Fibroblast of lung (primary cell): Measurements from ENCODE around the gene EIF4E2. TPM values are rescaled to one million over a fixed set of nuclear protein-coding genes. Genes with fewer than 3 reads are reported as not detected.
"Not testable (repeated sequence)": the region's sequence is repeated elsewhere in the genome, so short reads cannot be mapped to it uniquely, and the experiment has no call there.

Source experiments
- DNase-seq, 2 donors: peaks; one replicate each; pipeline versions ENCODE4 v3.0.0 to v3.0.0-alpha.2; 2010; ENCODE audit warnings: low read depth in 2 of 2
- H2AFZ ChIP-seq: 2 replicates; pipeline ENCODE4 v1.5.1; 2012; ENCODE audit warnings: low read length, control low read depth, inconsistent platforms
- H3K27ac ChIP-seq: 2 replicates; pipeline ENCODE4 v1.5.1; 2011; ENCODE audit warnings: low read length, control low read depth; ENCODE audit not compliant: insufficient read depth
- H3K27me3 ChIP-seq: 2 replicates; pipeline ENCODE4 v1.5.1; 2011; ENCODE audit warnings: mild to moderate bottlenecking, low read length; ENCODE audit not compliant: control insufficient read depth, insufficient read depth
- H3K36me3 ChIP-seq: 2 replicates; pipeline ENCODE4 v1.5.1; 2011; ENCODE audit warnings: low read length; ENCODE audit not compliant: control insufficient read depth, insufficient read depth
- H3K4me1 ChIP-seq: 2 replicates; pipeline ENCODE4 v1.5.1; 2011; ENCODE audit warnings: low read length; ENCODE audit not compliant: control insufficient read depth, insufficient read depth; ENCODE audit errors: extremely low read depth
- H3K4me2 ChIP-seq: 2 replicates; pipeline ENCODE4 v1.5.1; 2011; ENCODE audit warnings: low read length, control low read depth; ENCODE audit not compliant: insufficient read depth; ENCODE audit errors: extremely low read depth
- H3K4me3 ChIP-seq, 4 experiments: fragments of 200-600 bp in 1 of 4; sonication (generic) in 1 of 4; replicated peaks in 1 of 4; 2 replicates each; pipeline ENCODE4 v1.5.1; 2011 to 2016; ENCODE audit warnings: low read length in 4 of 4, low read depth in 3 of 4, mild to moderate bottlenecking in 3 of 4, control low read depth in 2 of 4, inconsistent platforms in 1 of 4, mixed read lengths in 1 of 4; ENCODE audit not compliant: insufficient read depth in 1 of 4; ENCODE audit errors: control extremely low read depth in 1 of 4
- H3K79me2 ChIP-seq: 2 replicates; pipeline ENCODE4 v1.5.1; 2012; ENCODE audit warnings: mild to moderate bottlenecking, low read length, inconsistent platforms; ENCODE audit not compliant: control insufficient read depth, insufficient read depth
- H3K9ac ChIP-seq: 2 replicates; pipeline ENCODE4 v1.5.1; 2011; ENCODE audit warnings: mild to moderate bottlenecking, low read length, control low read depth; ENCODE audit not compliant: insufficient read depth
- H3K9me3 ChIP-seq: 2 replicates; pipeline ENCODE4 v1.5.1; 2012; ENCODE audit warnings: low read depth, low read length; ENCODE audit not compliant: control insufficient read depth, insufficient read depth
- H4K20me1 ChIP-seq: 2 replicates; pipeline ENCODE4 v1.5.1; 2011; ENCODE audit warnings: low read length; ENCODE audit not compliant: control insufficient read depth, insufficient read depth; ENCODE audit errors: extremely low read depth
- EZH2 ChIP-seq: IDR thresholded peaks from 2 replicates; pipeline ENCODE4 v1.5.1; 2012; ENCODE audit warnings: low read length, control low read depth, mild to moderate bottlenecking; ENCODE audit errors: missing control alignments
- polyA plus RNA-seq, 2 donors: library from polyadenylated mRNA; depleted of rRNA in 1 of 2; stranded (reverse) in 1 of 2; unstranded in 1 of 2; fragments of >200 nt; gene quantifications; 2 replicates each; pipeline ENCODE4 v1.2.1, GENCODE V29; 2011 to 2012; ENCODE audit warnings: missing spikeins in 1 of 2
- total RNA-seq: library from RNA; depleted of rRNA; stranded (reverse); fragments of >200 nt; gene quantifications from 2 replicates; pipeline ENCODE4 v1.2.1, GENCODE V29; 2014
- TF ChIP-seq, protein P1 (sequence below), 2 donors: IDR thresholded peaks in 1 of 2; conservative IDR thresholded peaks in 1 of 2; 1 replicate in 1 of 2; 2 replicates in 1 of 2; pipeline ENCODE4 v1.5.1; 2011 to 2012; ENCODE audit warnings: low read length in 2 of 2, control low read depth in 1 of 2, inconsistent platforms in 1 of 2, low read depth in 1 of 2, mild to moderate bottlenecking in 1 of 2

EIF4E2 gene
- total and polyA plus RNA-seq, 2 donors (not counting 1 experiment from before 2014, with no cell fraction given), result 77.6 to 101 TPM

DNA sequence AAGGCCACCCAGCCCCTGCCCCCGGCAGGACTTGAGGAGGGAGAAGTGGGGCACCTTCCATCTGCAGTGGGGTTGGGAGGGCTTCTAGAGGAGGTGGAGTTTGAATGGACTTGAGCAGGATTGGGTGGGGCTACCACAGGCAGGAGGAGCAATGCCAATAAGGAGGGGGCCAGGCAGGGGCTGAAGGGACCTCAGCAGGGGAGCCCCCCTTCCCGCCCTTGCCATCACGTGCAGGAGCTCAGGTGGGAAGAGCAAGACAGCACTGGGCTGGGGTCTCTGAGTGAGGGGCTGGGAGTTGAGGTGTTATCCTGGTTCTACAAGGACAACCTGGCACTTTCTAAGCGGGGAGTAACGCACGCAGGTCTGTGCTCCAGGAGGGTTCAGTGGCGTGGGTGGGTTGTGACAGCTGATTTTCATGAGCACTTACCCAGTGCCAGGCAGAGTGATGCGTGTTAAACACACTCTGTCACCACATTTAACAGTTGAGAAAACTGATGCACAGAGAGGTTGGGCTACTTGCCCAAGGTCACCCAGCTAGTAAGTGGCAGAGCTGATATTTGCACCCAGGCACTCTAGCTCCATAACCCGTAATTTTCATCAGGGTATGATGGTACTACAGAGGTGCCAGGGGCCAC lies 19.7 kb upstream of the EIF4E2 start:
- DNase-seq, result no peak
- no peaks in the 10 kb centered on the region for H3K36me3 ChIP-seq
- no peak overlapping the region for H3K4me3 ChIP-seq
- no peaks in the 10 kb centered on the region for H3K9me3 ChIP-seq
- H3K79me2 ChIP-seq, result no peaks in the 10 kb centered on the region
- no peak overlapping the region for H3K9ac ChIP-seq
- no peak overlapping the region for H3K4me2 ChIP-seq
- H3K27me3 ChIP-seq, result no peaks in the 10 kb centered on the region
- no peaks in the 10 kb centered on the region for H3K4me1 ChIP-seq
- no peak overlapping the region for H2AFZ ChIP-seq
- no peaks in the 10 kb centered on the region for H4K20me1 ChIP-seq
- TF ChIP-seq EZH2, result no peak
- TF ChIP-seq, protein P1, sequence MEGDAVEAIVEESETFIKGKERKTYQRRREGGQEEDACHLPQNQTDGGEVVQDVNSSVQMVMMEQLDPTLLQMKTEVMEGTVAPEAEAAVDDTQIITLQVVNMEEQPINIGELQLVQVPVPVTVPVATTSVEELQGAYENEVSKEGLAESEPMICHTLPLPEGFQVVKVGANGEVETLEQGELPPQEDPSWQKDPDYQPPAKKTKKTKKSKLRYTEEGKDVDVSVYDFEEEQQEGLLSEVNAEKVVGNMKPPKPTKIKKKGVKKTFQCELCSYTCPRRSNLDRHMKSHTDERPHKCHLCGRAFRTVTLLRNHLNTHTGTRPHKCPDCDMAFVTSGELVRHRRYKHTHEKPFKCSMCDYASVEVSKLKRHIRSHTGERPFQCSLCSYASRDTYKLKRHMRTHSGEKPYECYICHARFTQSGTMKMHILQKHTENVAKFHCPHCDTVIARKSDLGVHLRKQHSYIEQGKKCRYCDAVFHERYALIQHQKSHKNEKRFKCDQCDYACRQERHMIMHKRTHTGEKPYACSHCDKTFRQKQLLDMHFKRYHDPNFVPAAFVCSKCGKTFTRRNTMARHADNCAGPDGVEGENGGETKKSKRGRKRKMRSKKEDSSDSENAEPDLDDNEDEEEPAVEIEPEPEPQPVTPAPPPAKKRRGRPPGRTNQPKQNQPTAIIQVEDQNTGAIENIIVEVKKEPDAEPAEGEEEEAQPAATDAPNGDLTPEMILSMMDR (conservative IDR thresholded peaks at IDR 0.05 in 1 of 2, IDR thresholded peaks at IDR 0.05 in 1 of 2; ENCODE audit: low read depth in 1 of 2, low read length in 2 of 2), result no peak
- no peak overlapping the region for H3K27ac ChIP-seq

DNA sequence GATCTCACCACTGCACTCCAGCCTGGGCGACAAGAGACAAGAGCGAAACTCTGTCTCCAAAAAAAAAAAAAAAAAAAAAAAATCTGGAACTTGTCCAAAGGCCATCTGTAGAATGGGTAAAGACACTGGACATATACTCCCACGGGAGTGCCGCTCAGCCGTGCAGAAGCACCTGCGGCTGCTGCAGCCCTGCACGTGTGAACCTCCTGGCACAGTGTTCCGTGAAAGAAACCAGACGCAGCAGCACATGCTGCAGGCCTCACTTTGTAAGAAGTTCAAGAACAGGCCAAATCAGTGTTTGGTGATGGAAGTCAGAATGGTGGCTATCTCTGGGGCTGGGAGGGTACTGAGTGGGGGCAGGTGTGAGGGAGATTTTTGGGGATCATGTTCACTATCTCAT lies 18.1 kb upstream of the EIF4E2 start:
- DNase-seq, result no peak
- no peaks in the 10 kb centered on the region for H3K79me2 ChIP-seq
- no peak overlapping the region for H2AFZ ChIP-seq
- H3K36me3 ChIP-seq, result no peaks in the 10 kb centered on the region
- no peak overlapping the region for H3K27ac ChIP-seq
- H3K9me3 ChIP-seq, result no peaks in the 10 kb centered on the region
- no peak for TF ChIP-seq EZH2
- TF ChIP-seq, protein P1 (conservative IDR thresholded peaks at IDR 0.05 in 1 of 2, IDR thresholded peaks at IDR 0.05 in 1 of 2; ENCODE audit: low read depth in 1 of 2, low read length in 2 of 2), result no peak
- H3K4me2 ChIP-seq, result no peak overlapping the region
- no peaks in the 10 kb centered on the region for H3K27me3 ChIP-seq
- no peak overlapping the region for H3K9ac ChIP-seq
- H3K4me3 ChIP-seq, result no peak overlapping the region
- no peaks in the 10 kb centered on the region for H3K4me1 ChIP-seq
- H4K20me1 ChIP-seq, result no peaks in the 10 kb centered on the region

DNA sequence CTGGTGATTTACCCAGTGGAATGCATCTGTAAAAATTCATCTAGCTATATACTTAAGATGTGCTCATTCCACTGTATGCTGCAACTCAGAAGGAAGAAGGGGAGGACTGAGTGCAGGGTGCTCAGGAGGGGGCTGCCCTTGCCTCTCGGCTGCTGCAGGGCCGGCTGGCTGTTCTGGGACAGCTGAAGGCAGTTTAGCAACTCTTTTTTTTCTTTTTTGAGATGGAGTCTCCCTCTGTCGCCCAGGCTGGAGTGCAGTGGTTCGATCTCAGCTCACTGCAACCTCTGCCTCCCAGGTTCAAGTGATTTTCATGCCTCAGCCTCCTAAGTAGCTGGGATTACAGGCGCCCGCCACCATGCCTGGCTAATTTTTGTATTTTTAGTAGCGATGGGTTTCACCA lies 17.7 kb upstream of the EIF4E2 start:
- not testable (repeated sequence) for H3K79me2 ChIP-seq, DNase-seq, H3K9ac ChIP-seq, H2AFZ ChIP-seq, H3K4me3 ChIP-seq, H3K4me1 ChIP-seq, H3K9me3 ChIP-seq, H3K4me2 ChIP-seq, H3K36me3 ChIP-seq, H4K20me1 ChIP-seq, H3K27ac ChIP-seq, H3K27me3 ChIP-seq
